ENCODE data around the gene CNN2. TPM values are rescaled to one million over a fixed set of nuclear protein-coding genes. Genes with fewer than 3 reads are reported as not detected.

The CNN2 gene
- polyA plus RNA-seq, 1 donor from 2014 or later: 42.8 TPM

DNA sequence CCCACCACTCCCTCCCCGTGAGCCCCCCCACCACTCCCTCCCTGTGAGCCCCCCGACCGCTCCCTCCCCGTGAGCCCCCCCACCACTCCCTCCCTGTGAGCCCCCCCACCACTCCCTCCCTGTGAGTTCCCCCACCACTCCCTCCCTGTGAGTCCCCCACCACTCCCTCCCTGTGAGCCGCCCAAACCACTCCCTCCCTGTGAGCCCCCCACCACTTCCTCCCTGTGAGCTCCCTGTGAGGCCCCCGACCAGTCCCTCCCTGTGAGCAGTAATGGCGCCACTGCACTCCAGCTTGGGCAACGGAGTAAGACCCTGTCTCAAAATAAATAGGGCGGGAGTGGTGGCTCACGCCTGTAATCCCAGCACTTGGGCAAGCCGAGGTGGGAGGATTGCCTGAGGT is 23.4 kb downstream of the CNN2 start:
- Histone ChIP-seq H3K79me2 (replicated peaks; ENCODE audit: insufficient read depth, low read length) (no peaks in the 10 kb centered on the region), H3K9ac (ENCODE audit: low read length) (no peak overlapping the region), H2AFZ (ENCODE audit: low read depth, low read length) (no peak overlapping the region), H3K9me3 (ENCODE audit: low read length) (no peaks in the 10 kb centered on the region), H3K27me3 (ENCODE audit: insufficient read depth, low read depth, low read length) (no peaks in the 10 kb centered on the region), H3K27ac (ENCODE audit: low read length) (no peak overlapping the region), H3K4me3 (ENCODE audit: low read length) (no peak overlapping the region), H3K36me3 (ENCODE audit: insufficient read depth, low read length) (peaks cover 5% of the 10 kb centered on the region), H3K9me2 (ENCODE audit: insufficient read depth, low read length) (no peaks in the 10 kb centered on the region), H4K20me1 (ENCODE audit: insufficient read depth) (no peaks in the 10 kb centered on the region), H3K4me2 (ENCODE audit: low read length) (no peak overlapping the region), H3F3A (ENCODE audit: insufficient read depth, low read length, poor library complexity, severe bottlenecking) (no peaks in the 10 kb centered on the region)
- TF ChIP-seq, protein P1, sequence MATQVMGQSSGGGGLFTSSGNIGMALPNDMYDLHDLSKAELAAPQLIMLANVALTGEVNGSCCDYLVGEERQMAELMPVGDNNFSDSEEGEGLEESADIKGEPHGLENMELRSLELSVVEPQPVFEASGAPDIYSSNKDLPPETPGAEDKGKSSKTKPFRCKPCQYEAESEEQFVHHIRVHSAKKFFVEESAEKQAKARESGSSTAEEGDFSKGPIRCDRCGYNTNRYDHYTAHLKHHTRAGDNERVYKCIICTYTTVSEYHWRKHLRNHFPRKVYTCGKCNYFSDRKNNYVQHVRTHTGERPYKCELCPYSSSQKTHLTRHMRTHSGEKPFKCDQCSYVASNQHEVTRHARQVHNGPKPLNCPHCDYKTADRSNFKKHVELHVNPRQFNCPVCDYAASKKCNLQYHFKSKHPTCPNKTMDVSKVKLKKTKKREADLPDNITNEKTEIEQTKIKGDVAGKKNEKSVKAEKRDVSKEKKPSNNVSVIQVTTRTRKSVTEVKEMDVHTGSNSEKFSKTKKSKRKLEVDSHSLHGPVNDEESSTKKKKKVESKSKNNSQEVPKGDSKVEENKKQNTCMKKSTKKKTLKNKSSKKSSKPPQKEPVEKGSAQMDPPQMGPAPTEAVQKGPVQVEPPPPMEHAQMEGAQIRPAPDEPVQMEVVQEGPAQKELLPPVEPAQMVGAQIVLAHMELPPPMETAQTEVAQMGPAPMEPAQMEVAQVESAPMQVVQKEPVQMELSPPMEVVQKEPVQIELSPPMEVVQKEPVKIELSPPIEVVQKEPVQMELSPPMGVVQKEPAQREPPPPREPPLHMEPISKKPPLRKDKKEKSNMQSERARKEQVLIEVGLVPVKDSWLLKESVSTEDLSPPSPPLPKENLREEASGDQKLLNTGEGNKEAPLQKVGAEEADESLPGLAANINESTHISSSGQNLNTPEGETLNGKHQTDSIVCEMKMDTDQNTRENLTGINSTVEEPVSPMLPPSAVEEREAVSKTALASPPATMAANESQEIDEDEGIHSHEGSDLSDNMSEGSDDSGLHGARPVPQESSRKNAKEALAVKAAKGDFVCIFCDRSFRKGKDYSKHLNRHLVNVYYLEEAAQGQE (IDR thresholded peaks at IDR 0.05; ENCODE audit: borderline replicate concordance): no peak
- TF ChIP-seq TAF1 (IDR thresholded peaks at IDR 0.05; ENCODE audit: low read depth) (no peak), POLR2AphosphoS5 (IDR thresholded peaks at IDR 0.05) (no peak)

- Histone ChIP-seq H3K9ac (ENCODE audit: low read length) (no peak overlapping the region), H2AFZ (ENCODE audit: low read depth, low read length) (no peak overlapping the region), H3K9me2 (ENCODE audit: insufficient read depth, low read length) (no peaks in the 10 kb centered on the region), H3K9me3 (ENCODE audit: low read length) (peaks cover 6% of the 10 kb centered on the region), H3K79me2 (replicated peaks; ENCODE audit: insufficient read depth, low read length) (no peaks in the 10 kb centered on the region), H3K36me3 (ENCODE audit: insufficient read depth, low read length) (peaks cover 9% of the 10 kb centered on the region), H4K20me1 (ENCODE audit: insufficient read depth) (no peaks in the 10 kb centered on the region), H3K4me2 (ENCODE audit: low read length) (no peak overlapping the region), H3K27me3 (ENCODE audit: insufficient read depth, low read depth, low read length) (no peaks in the 10 kb centered on the region), H3F3A (ENCODE audit: insufficient read depth, low read length, poor library complexity, severe bottlenecking) (no peaks in the 10 kb centered on the region), H3K4me3 (ENCODE audit: low read length) (no peak overlapping the region), H3K27ac (ENCODE audit: low read length) (no peak overlapping the region)
- TF ChIP-seq RAD21 (conservative IDR thresholded peaks at IDR 0.05) (no peak), EZH2 (IDR thresholded peaks at IDR 0.05; ENCODE audit: borderline replicate concordance, insufficient read depth, low read length, poor library complexity, severe bottlenecking) (no peak), EP300 (conservative IDR thresholded peaks at IDR 0.05; ENCODE audit: poor library complexity, severe bottlenecking) (no peak), SMC3 (conservative IDR thresholded peaks at IDR 0.05; ENCODE audit: poor library complexity) (no peak), TAF1 (IDR thresholded peaks at IDR 0.05; ENCODE audit: low read depth) (no peak), MXI1 (conservative IDR thresholded peaks at IDR 0.05; ENCODE audit: poor library complexity, severe bottlenecking) (no peak), POLR2AphosphoS5 (IDR thresholded peaks at IDR 0.05) (no peak)
- TF ChIP-seq, protein P1 (IDR thresholded peaks at IDR 0.05; ENCODE audit: borderline replicate concordance): no peak
- TF ChIP-seq, protein P2, sequence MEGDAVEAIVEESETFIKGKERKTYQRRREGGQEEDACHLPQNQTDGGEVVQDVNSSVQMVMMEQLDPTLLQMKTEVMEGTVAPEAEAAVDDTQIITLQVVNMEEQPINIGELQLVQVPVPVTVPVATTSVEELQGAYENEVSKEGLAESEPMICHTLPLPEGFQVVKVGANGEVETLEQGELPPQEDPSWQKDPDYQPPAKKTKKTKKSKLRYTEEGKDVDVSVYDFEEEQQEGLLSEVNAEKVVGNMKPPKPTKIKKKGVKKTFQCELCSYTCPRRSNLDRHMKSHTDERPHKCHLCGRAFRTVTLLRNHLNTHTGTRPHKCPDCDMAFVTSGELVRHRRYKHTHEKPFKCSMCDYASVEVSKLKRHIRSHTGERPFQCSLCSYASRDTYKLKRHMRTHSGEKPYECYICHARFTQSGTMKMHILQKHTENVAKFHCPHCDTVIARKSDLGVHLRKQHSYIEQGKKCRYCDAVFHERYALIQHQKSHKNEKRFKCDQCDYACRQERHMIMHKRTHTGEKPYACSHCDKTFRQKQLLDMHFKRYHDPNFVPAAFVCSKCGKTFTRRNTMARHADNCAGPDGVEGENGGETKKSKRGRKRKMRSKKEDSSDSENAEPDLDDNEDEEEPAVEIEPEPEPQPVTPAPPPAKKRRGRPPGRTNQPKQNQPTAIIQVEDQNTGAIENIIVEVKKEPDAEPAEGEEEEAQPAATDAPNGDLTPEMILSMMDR (IDR thresholded peaks at IDR 0.05; ENCODE audit: poor library complexity, severe bottlenecking): no peak
Observed at GRCh38 chr19:1050989-1051788, 24.8 kb downstream of the CNN2 start.

Measured in neural cell (in vitro differentiated cells).